LNCAP (cell line): ENCODE data around the gene SMIM14.

ENCODE experiments used
- TF ChIP-seq, protein P1 (sequence below): fragments of 450-650 bp; IDR thresholded peaks from 2 replicates; pipeline ENCODE4 v1.5.1; 2017; ENCODE audit warnings: mild to moderate bottlenecking

SMIM14 gene

GRCh38 chr4:39516407-39516966, 122.2 kb downstream of the SMIM14 start:
- TF ChIP-seq, protein P1, sequence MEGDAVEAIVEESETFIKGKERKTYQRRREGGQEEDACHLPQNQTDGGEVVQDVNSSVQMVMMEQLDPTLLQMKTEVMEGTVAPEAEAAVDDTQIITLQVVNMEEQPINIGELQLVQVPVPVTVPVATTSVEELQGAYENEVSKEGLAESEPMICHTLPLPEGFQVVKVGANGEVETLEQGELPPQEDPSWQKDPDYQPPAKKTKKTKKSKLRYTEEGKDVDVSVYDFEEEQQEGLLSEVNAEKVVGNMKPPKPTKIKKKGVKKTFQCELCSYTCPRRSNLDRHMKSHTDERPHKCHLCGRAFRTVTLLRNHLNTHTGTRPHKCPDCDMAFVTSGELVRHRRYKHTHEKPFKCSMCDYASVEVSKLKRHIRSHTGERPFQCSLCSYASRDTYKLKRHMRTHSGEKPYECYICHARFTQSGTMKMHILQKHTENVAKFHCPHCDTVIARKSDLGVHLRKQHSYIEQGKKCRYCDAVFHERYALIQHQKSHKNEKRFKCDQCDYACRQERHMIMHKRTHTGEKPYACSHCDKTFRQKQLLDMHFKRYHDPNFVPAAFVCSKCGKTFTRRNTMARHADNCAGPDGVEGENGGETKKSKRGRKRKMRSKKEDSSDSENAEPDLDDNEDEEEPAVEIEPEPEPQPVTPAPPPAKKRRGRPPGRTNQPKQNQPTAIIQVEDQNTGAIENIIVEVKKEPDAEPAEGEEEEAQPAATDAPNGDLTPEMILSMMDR: no peak

DNA sequence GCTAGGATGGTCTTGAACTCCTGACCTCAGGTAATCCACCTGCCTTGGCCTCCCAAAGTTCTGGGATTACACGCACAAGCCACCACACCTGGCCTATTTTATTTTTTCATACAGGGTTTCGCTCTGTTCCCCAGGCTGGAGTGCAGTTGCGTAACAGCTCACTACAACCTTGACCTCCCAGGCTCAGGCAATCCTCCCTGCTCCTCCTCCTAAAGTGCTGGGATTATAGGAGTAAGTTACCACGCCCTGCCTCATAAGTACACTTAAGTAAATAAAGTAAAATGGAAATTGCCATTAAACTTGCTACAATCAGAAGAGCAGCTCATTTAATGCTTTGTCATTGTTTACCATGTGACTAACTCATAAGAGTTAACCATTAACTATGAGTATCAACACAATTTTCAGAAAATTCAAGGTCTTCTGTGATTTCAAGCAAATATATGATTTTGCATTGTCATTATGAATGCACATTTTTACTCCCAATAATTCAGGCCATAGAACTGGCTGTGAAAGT, 123.7 kb downstream of the SMIM14 start:
- TF ChIP-seq, protein P1: no peak

- TF ChIP-seq, protein P1: no peak
These were observed 128.2 kb downstream of the SMIM14 start for GRCh38 chr4:39510348-39510929.

- TF ChIP-seq, protein P1: no peak
These were observed 133.1 kb downstream of the SMIM14 start for GRCh38 chr4:39505581-39505980.

GRCh38 chr4:39504538-39504937, 134.1 kb downstream of the SMIM14 start:
- TF ChIP-seq, protein P1: no peak

DNA sequence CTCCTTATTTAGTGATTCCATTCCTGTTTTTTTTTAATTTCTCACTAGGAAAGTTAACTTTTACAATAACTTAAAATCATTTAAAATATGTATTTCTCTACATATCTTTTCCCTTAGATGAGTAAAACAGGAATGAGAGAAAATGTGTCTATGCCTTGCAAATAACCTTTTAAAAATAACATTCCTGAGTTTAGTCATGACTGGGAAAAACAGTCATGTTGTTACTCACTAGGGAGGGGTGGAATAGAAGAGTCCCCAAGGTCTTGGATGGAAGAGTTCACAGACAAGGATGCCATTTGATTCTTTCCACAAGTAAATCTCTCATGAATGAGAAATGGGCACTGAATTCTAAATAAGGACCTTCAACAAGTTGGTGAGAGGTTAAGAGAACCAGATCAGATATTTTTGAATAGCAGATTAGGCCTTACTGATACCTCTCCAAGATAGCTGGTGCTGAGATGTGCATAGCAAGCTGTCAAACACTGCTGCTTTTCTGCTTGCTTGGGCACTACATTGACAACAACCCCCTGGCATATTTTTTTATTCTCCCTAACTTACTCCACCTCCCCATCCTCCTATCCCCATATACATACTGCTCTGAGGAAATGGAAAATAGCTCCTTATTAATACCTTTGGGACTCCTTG, 136.5 kb downstream of the SMIM14 start:
- TF ChIP-seq, protein P1: no peak

GRCh38 chr4:39498727-39499020, 140.0 kb downstream of the SMIM14 start:
- TF ChIP-seq, protein P1: no peak
